RPMI8226 (cell line): ENCODE measurements around the gene AGK.
A peak's percentile ranks its signal among the peaks of the same experiment; 100 is the strongest.
"Not testable (repeated sequence)": the region's sequence is repeated elsewhere in the genome, so short reads cannot be mapped to it uniquely, and the experiment has no call there.

Experiments
- DNase-seq: peaks from one replicate; pipeline ENCODE4 v3.0.0-alpha.2; 2015

AGK gene

GRCh38 chr7:141557831-141558531 lies 6.8 kb downstream of the AGK start:
- peak; percentile 80 for DNase-seq

GRCh38 chr7:141558544-141559183 lies 7.5 kb downstream of the AGK start:
- peak; percentile 90 for DNase-seq

GRCh38 chr7:141559961-141560360 lies 8.8 kb downstream of the AGK start:
- DNase-seq: no peak

GRCh38 chr7:141562036-141562435 lies 10.8 kb downstream of the AGK start:
- no peak for DNase-seq

GRCh38 chr7:141562543-141562942 lies 11.3 kb downstream of the AGK start:
- DNase-seq: no peak

- DNase-seq: no peak
Observed at GRCh38 chr7:141562972-141563371, 11.8 kb downstream of the AGK start.

GRCh38 chr7:141563956-141564623 lies 12.9 kb downstream of the AGK start:
- DNase-seq: peak; percentile 13

- no peak for DNase-seq
Observed at GRCh38 chr7:141567432-141567831, 16.2 kb downstream of the AGK start.

GRCh38 chr7:141568227-141568626 lies 17.0 kb downstream of the AGK start:
- no peak for DNase-seq

GRCh38 chr7:141571059-141571458 lies 19.8 kb downstream of the AGK start:
- no peak for DNase-seq

- no peak for DNase-seq
Observed at GRCh38 chr7:141572175-141572574, 21.0 kb downstream of the AGK start.

- DNase-seq: no peak
Observed at GRCh38 chr7:141573511-141573910, 22.3 kb downstream of the AGK start.

- no peak for DNase-seq
Observed at GRCh38 chr7:141575164-141575563, 24.0 kb downstream of the AGK start.

GRCh38 chr7:141575654-141576448 lies 24.6 kb downstream of the AGK start:
- DNase-seq: no peak

GRCh38 chr7:141577043-141577839 lies 26.0 kb downstream of the AGK start:
- DNase-seq: no peak

- not testable (repeated sequence) for DNase-seq
Observed at GRCh38 chr7:141579953-141580352, 28.7 kb downstream of the AGK start.

- not testable (repeated sequence) for DNase-seq
Observed at GRCh38 chr7:141582063-141582462, 30.9 kb downstream of the AGK start.

GRCh38 chr7:141584935-141585334 lies 33.7 kb downstream of the AGK start:
- no peak for DNase-seq

- no peak for DNase-seq
Observed at GRCh38 chr7:141585592-141586510, 34.6 kb downstream of the AGK start.

- no peak for DNase-seq
Observed at GRCh38 chr7:141586878-141587277, 35.7 kb downstream of the AGK start.

- DNase-seq: no peak
Observed at GRCh38 chr7:141587304-141587703, 36.1 kb downstream of the AGK start.
